Measurements from ENCODE around the gene CRACR2B.

Gene CRACR2B

GRCh38 chr11:860234-861104 is 32.8 kb downstream of the CRACR2B start:
- no peaks in the 10 kb centered on the region for H3K4me1 ChIP-seq (ENCODE audit: low read length)
- H3K9ac ChIP-seq (ENCODE audit: low read length) = no peak overlapping the region

GRCh38 chr11:861105-861479 is 33.4 kb downstream of the CRACR2B start:
- Histone ChIP-seq H3K9me3 (replicated peaks; ENCODE audit: insufficient read depth, low read length) (no peaks in the 10 kb centered on the region), H3K4me3 (ENCODE audit: low read length) (no peak overlapping the region), H3K4me1 (ENCODE audit: low read length) (no peaks in the 10 kb centered on the region), H3K4me2 (ENCODE audit: low read depth, low read length) (no peak overlapping the region), H3K27ac (ENCODE audit: low read length) (no peak overlapping the region), H3K27me3 (replicated peaks; ENCODE audit: insufficient read depth, low read length) (peaks cover 54% of the 10 kb centered on the region), H3K9ac (ENCODE audit: low read length) (no peak overlapping the region), H3F3A (ENCODE audit: insufficient read depth, low read length) (no peaks in the 10 kb centered on the region), H3K36me3 (replicated peaks; ENCODE audit: insufficient read depth, low read length) (no peaks in the 10 kb centered on the region), H4K20me1 (ENCODE audit: insufficient read depth, low read length) (no peaks in the 10 kb centered on the region), H2AFZ (ENCODE audit: low read length) (no peak overlapping the region), H3K79me2 (ENCODE audit: low read length) (no peaks in the 10 kb centered on the region), H3K9me2 (replicated peaks; ENCODE audit: insufficient read depth, low read length) (no peaks in the 10 kb centered on the region)
- no peak for DNase-seq
- TF ChIP-seq EZH2phosphoT487 (IDR thresholded peaks at IDR 0.05; ENCODE audit: low read length) (no peak), EZH2 (optimal IDR thresholded peaks at IDR 0.05; ENCODE audit: low read depth, low read length) (no peak), CTCF (IDR thresholded peaks at IDR 0.05; ENCODE audit: low read length) (no peak)

More at GRCh38 chr11:860234-861104, 32.8 kb downstream of the CRACR2B start:
- no peak for DNase-seq
- no peaks in the 10 kb centered on the region for H3K9me3 ChIP-seq (replicated peaks; ENCODE audit: insufficient read depth, low read length)
- H3K36me3 ChIP-seq (replicated peaks; ENCODE audit: insufficient read depth, low read length) = no peaks in the 10 kb centered on the region
- H2AFZ ChIP-seq (ENCODE audit: low read length) = no peak overlapping the region
- H3F3A ChIP-seq (ENCODE audit: insufficient read depth, low read length) = no peaks in the 10 kb centered on the region
- no peak overlapping the region for H3K27ac ChIP-seq (ENCODE audit: low read length)
- H3K27me3 ChIP-seq (replicated peaks; ENCODE audit: insufficient read depth, low read length) = peaks cover 60% of the 10 kb centered on the region
- H4K20me1 ChIP-seq (ENCODE audit: insufficient read depth, low read length) = no peaks in the 10 kb centered on the region
- TF ChIP-seq CTCF (IDR thresholded peaks at IDR 0.05; ENCODE audit: low read length) (no peak), EZH2 (optimal IDR thresholded peaks at IDR 0.05; ENCODE audit: low read depth, low read length) (no peak), EZH2phosphoT487 (IDR thresholded peaks at IDR 0.05; ENCODE audit: low read length) (no peak)
- no peaks in the 10 kb centered on the region for H3K9me2 ChIP-seq (replicated peaks; ENCODE audit: insufficient read depth, low read length)
- no peak overlapping the region for H3K4me3 ChIP-seq (ENCODE audit: low read length)
- H3K4me2 ChIP-seq (ENCODE audit: low read depth, low read length) = no peak overlapping the region
- no peaks in the 10 kb centered on the region for H3K79me2 ChIP-seq (ENCODE audit: low read length)

GRCh38 chr11:862081-862661 is 34.5 kb downstream of the CRACR2B start:
- Histone ChIP-seq H3K9me3 (replicated peaks; ENCODE audit: insufficient read depth, low read length) (no peaks in the 10 kb centered on the region), H3K9ac (ENCODE audit: low read length) (no peak overlapping the region), H3K4me1 (ENCODE audit: low read length) (no peaks in the 10 kb centered on the region), H2AFZ (ENCODE audit: low read length) (no peak overlapping the region), H3K79me2 (ENCODE audit: low read length) (no peaks in the 10 kb centered on the region), H3K9me2 (replicated peaks; ENCODE audit: insufficient read depth, low read length) (no peaks in the 10 kb centered on the region), H3K36me3 (replicated peaks; ENCODE audit: insufficient read depth, low read length) (no peaks in the 10 kb centered on the region), H4K20me1 (ENCODE audit: insufficient read depth, low read length) (no peaks in the 10 kb centered on the region), H3K27me3 (replicated peaks; ENCODE audit: insufficient read depth, low read length) (peaks cover 47% of the 10 kb centered on the region), H3K27ac (ENCODE audit: low read length) (no peak overlapping the region), H3F3A (ENCODE audit: insufficient read depth, low read length) (no peaks in the 10 kb centered on the region), H3K4me3 (ENCODE audit: low read length) (no peak overlapping the region), H3K4me2 (ENCODE audit: low read depth, low read length) (no peak overlapping the region)
- DNase-seq = no peak
- TF ChIP-seq CTCF (IDR thresholded peaks at IDR 0.05; ENCODE audit: low read length) (no peak), EZH2 (optimal IDR thresholded peaks at IDR 0.05; ENCODE audit: low read depth, low read length) (no peak), EZH2phosphoT487 (IDR thresholded peaks at IDR 0.05; ENCODE audit: low read length) (no peak)
